K562 (cell line): ENCODE data around the gene ZNF429. TPM values are rescaled to one million over a fixed set of nuclear protein-coding genes. Genes with fewer than 3 reads are reported as not detected.

Experiments used
- CLOCK ChIP-seq: fragments of 250-450 bp; sonication (Bioruptor Pico); IDR thresholded peaks from 2 replicates; pipeline ENCODE4 v1.4.0; 2020; ENCODE audit warnings: mild to moderate bottlenecking, moderate library complexity, borderline replicate concordance
- DPF2 ChIP-seq: fragments of 450-650 bp; IDR thresholded peaks from 2 replicates; pipeline ENCODE4 v1.6.1; 2016
- FOXJ3 ChIP-seq: sonication (generic); formaldehyde crosslinking; IDR thresholded peaks from 2 replicates; pipeline ENCODE4 v1.4.0; 2020; ENCODE audit warnings: mild to moderate bottlenecking, missing genetic modification reagents
- FOXK1 ChIP-seq: sonication (generic); formaldehyde crosslinking; IDR thresholded peaks from 2 replicates; pipeline ENCODE4 v1.8.0; 2022; ENCODE audit warnings: missing genetic modification reagents, mild to moderate bottlenecking, borderline replicate concordance
- GATAD2A ChIP-seq: fragments of 450-650 bp; IDR thresholded peaks from 2 replicates; pipeline ENCODE4 v1.6.1; 2017
- GTF3C2 ChIP-seq: IDR thresholded peaks from 3 replicates; pipeline ENCODE4 v1.6.1; 2011; ENCODE audit warnings: borderline replicate concordance, mild to moderate bottlenecking, moderate library complexity; ENCODE audit not compliant: insufficient read length; ENCODE audit errors: extremely low read depth
- HDAC2 ChIP-seq: fragments of 450-650 bp; IDR thresholded peaks from 2 replicates; pipeline ENCODE4 v1.6.1; 2016; ENCODE audit warnings: mild to moderate bottlenecking
- KDM1A ChIP-seq, 2 experiments: fragments of 450-650 bp; IDR thresholded peaks; 2 replicates each; pipeline ENCODE4 v1.6.1; 2016; ENCODE audit warnings: mild to moderate bottlenecking in 2 of 2
- NBN ChIP-seq: fragments of 450-650 bp; IDR thresholded peaks from 2 replicates; pipeline ENCODE4 v1.6.1; 2016; ENCODE audit warnings: low read depth, mild to moderate bottlenecking
- SAP30 ChIP-seq: fragments of 200-600 bp; sonication (generic); IDR thresholded peaks from 2 replicates; pipeline ENCODE4 v1.6.1; 2012; ENCODE audit warnings: borderline replicate concordance, low read depth, mild to moderate bottlenecking, moderate library complexity, low read length, control low read depth, inconsistent platforms; ENCODE audit not compliant: insufficient read depth, poor library complexity, severe bottlenecking
- STAT5B ChIP-seq: fragments of 250-450 bp; sonication (Bioruptor Pico); IDR thresholded peaks from 2 replicates; pipeline ENCODE4 v1.8.0; 2021; ENCODE audit warnings: mild to moderate bottlenecking, inconsistent platforms
- ZC3H8 ChIP-seq: fragments of 450-650 bp; IDR thresholded peaks from 2 replicates; pipeline ENCODE4 v1.6.1; 2017
- ZEB2 ChIP-seq: fragments of 450-650 bp; IDR thresholded peaks from 2 replicates; pipeline ENCODE4 v1.6.1; 2016
- ZNF740 ChIP-seq, 3 experiments: fragments of 200-800 bp in 1 of 3; sonication (Bioruptor generic) in 1 of 3; sonication (generic) in 1 of 3; formaldehyde crosslinking in 1 of 3; IDR thresholded peaks; 2 replicates each; pipeline versions ENCODE4 v1.6.1 to v1.8.0; 2016 to 2022; ENCODE audit warnings: mild to moderate bottlenecking in 2 of 3, missing compliant biosample characterization in 2 of 3, missing genetic modification characterization in 2 of 3, missing genetic modification reagents in 1 of 3
- polyA plus RNA-seq, 8 experiments: library from polyadenylated mRNA; depleted of rRNA in 4 of 8; stranded (reverse) in 5 of 8; unstranded in 3 of 8; fragments of >200 nt; fragmentation: Nextera tagmentation in 2 of 8; fragmentation: Illumina TruSeq in 1 of 8; extraction: Ambion mirVana in 2 of 8; extraction: Trizol in 1 of 8; gene quantifications; 2 replicates each; pipeline versions ENCODE4 v1.2.1 to v1.2.3, GENCODE V29; 2011 to 2014; ENCODE audit warnings: inconsistent platforms in 1 of 8, missing spikeins in 1 of 8
- total RNA-seq, 7 experiments: library from RNA; depleted of rRNA in 6 of 7; stranded (reverse); fragments of >200 nt in 6 of 7; fragmentation: Illumina TruSeq in 2 of 7; extraction: Trizol in 2 of 7; gene quantifications; 2 replicates each; pipeline versions ENCODE4 v1.2.1 to v1.2.3, GENCODE V29; 2011 to 2021; ENCODE audit warnings: low replicate concordance in 1 of 7
- TF ChIP-seq, protein P1 (sequence below): fragments of 250-450 bp; sonication (Bioruptor Pico); IDR thresholded peaks from 2 replicates; pipeline ENCODE4 v1.5.0; 2021; ENCODE audit warnings: mild to moderate bottlenecking, borderline replicate concordance
- TF ChIP-seq, protein P2 (sequence below): fragments of 450-650 bp; IDR thresholded peaks from 2 replicates; pipeline ENCODE4 v1.6.1; 2016; ENCODE audit warnings: antibody characterized with exemption

The ZNF429 gene
- total and polyA plus RNA-seq, 9 of the 15 experiments (the other 6 are each of a cell fraction or from before 2014, with no cell fraction given), result 11.4 to 24.5 (median 16.3) TPM

DNA sequence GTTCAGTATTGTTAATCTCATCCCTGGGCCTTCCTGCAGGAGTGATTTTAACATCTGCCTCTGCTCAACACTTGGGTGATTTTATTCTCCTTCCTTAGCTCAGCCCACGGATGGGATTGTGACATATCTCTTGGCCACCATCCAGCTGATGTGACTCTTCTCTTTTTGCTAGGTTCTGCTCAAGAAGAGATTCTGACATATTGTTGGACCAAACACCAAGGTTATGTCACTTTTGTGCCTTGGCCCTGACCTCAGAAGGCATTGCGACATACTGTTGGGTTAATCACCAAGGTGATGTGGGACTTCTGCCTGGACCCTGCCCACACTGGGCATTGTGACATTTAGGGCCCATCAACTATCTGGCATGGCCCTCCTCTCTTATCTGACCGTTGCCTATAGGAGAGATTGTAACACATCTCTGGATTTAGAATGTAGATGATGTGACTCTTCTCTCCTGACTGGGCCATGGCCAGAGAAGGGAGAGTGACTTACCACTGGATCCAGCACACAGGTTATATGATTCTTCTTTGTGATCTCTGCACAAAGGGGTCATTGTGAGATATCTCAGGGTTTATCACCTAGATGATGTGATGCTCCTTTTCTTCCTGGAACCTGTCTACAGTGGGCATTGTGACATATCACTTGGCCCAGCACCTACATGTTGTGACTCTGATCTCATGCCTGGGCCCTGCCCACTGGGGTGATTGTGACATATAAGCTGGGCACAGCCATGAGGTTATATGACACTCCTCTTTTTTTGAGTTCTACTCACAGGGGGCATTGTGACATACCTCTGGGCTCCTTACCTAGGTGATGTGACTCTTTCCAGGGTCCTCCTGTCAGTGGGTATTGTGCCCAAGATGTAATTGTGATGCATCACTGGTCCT, 88.8 kb downstream of the ZNF429 start (continued):
- TF ChIP-seq GTF3C2, result no peak
- TF ChIP-seq ZNF740 (CRISPR knock-in tag; IDR thresholded peaks at IDR 0.05), result no peak
- TF ChIP-seq ZNF740 (tag; IDR thresholded peaks at IDR 0.05), result no peak
- TF ChIP-seq FOXK1 (CRISPR knock-in tag), result no peak
- TF ChIP-seq SAP30, result no peak
- peak; percentile 89 for TF ChIP-seq DPF2
- TF ChIP-seq, protein P1, sequence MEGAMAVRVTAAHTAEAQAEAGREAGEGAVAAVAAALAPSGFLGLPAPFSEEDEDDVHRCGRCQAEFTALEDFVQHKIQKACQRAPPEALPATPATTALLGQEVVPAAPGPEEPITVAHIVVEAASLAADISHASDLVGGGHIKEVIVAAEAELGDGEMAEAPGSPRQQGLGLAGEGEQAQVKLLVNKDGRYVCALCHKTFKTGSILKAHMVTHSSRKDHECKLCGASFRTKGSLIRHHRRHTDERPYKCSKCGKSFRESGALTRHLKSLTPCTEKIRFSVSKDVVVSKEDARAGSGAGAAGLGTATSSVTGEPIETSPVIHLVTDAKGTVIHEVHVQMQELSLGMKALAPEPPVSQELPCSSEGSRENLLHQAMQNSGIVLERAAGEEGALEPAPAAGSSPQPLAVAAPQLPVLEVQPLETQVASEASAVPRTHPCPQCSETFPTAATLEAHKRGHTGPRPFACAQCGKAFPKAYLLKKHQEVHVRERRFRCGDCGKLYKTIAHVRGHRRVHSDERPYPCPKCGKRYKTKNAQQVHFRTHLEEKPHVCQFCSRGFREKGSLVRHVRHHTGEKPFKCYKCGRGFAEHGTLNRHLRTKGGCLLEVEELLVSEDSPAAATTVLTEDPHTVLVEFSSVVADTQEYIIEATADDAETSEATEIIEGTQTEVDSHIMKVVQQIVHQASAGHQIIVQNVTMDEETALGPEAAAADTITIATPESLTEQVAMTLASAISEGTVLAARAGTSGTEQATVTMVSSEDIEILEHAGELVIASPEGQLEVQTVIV (CRISPR knock-in tag), result no peak
- peak; percentile 79 for TF ChIP-seq NBN
- peak; percentile 80; the same call in 1 of the 2 replicates for TF ChIP-seq ZEB2
- TF ChIP-seq STAT5B, result no peak
- TF ChIP-seq KDM1A (IDR thresholded peaks at IDR 0.05), result peak; percentile 52 to 72; a peak in 3 of 4 replicates
- no peak for TF ChIP-seq CLOCK (CRISPR knock-in tag)
- TF ChIP-seq, protein P2, sequence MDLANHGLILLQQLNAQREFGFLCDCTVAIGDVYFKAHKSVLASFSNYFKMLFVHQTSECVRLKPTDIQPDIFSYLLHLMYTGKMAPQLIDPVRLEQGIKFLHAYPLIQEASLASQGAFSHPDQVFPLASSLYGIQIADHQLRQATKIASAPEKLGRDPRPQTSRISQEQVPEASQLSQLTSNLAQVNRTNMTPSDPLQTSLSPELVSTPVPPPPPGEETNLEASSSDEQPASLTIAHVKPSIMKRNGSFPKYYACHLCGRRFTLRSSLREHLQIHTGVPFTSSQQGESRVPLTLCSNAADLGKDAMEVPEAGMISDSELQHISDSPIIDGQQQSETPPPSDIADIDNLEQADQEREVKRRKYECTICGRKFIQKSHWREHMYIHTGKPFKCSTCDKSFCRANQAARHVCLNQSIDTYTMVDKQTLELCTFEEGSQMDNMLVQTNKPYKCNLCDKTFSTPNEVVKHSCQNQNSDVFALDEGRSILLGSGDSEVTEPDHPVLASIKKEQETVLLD, result peak; percentile 60; the same call in 1 of the 2 replicates
- no peak for TF ChIP-seq FOXJ3
- TF ChIP-seq GATAD2A, result no peak
- no peak for TF ChIP-seq ZC3H8
- peak; percentile 79; the same call in 1 of the 2 replicates for TF ChIP-seq HDAC2
